ENCODE data around the gene TNF.

GRCh38 chr6:31546339-31546957 is 28.9 kb upstream of the TNF start, which contains the start of gene ATP6V1G2:
- TF ChIP-seq CTCF (IDR thresholded peaks at IDR 0.05; ENCODE audit: low read depth, low read length): peak; percentile 98
- no peak for TF ChIP-seq POLR2A (IDR thresholded peaks at IDR 0.05; ENCODE audit: extremely low read depth, insufficient read length)

All from NB4 (cell line).